Measurements from ENCODE around the gene DTWD2.

- TF ChIP-seq CTCF (IDR thresholded peaks at IDR 0.05) (no peak), POLR2A (IDR thresholded peaks at IDR 0.05) (no peak), EP300 (IDR thresholded peaks at IDR 0.05) (no peak)
Measured at GRCh38 chr5:118875131-118875530, 113.2 kb downstream of the DTWD2 start.
